IPS-18a (cell line): ENCODE data around the gene MAD1L1.

Source experiments
- H3K27ac ChIP-seq: one replicate; pipeline ENCODE4 v1.5.1; 2013; ENCODE audit warnings: low read length
- H3K27me3 ChIP-seq: one replicate; pipeline ENCODE4 v1.6.1; 2013; ENCODE audit warnings: mild to moderate bottlenecking, low read length; ENCODE audit not compliant: control insufficient read depth, insufficient read depth
- H3K36me3 ChIP-seq: one replicate; pipeline ENCODE4 v1.6.1; 2013; ENCODE audit warnings: low read depth, low read length; ENCODE audit not compliant: control insufficient read depth
- H3K4me1 ChIP-seq: one replicate; pipeline ENCODE4 v1.6.1; 2013; ENCODE audit warnings: low read depth, low read length; ENCODE audit not compliant: control insufficient read depth
- H3K4me3 ChIP-seq: one replicate; pipeline ENCODE4 v1.5.1; 2013; ENCODE audit warnings: low read length
- H3K9ac ChIP-seq: one replicate; pipeline ENCODE4 v1.6.1; 2013; ENCODE audit warnings: mild to moderate bottlenecking, low read length, moderate library complexity
- H3K9me3 ChIP-seq: one replicate; pipeline ENCODE4 v1.6.1; 2013; ENCODE audit warnings: low read depth, low read length; ENCODE audit not compliant: control insufficient read depth

MAD1L1 gene

GRCh38 chr7:2076649-2077064 lies 156.1 kb downstream of the MAD1L1 start:
- no peaks in the 10 kb centered on the region for H3K27me3 ChIP-seq
- no peaks in the 10 kb centered on the region for H3K4me1 ChIP-seq
- H3K9ac ChIP-seq, result no peak overlapping the region
- no peak overlapping the region for H3K4me3 ChIP-seq
- no peaks in the 10 kb centered on the region for H3K36me3 ChIP-seq
- H3K27ac ChIP-seq, result no peak overlapping the region
- H3K9me3 ChIP-seq, result no peaks in the 10 kb centered on the region

- no peaks in the 10 kb centered on the region for H3K27me3 ChIP-seq
Observed at GRCh38 chr7:2075811-2076210, 156.9 kb downstream of the MAD1L1 start.

GRCh38 chr7:2074691-2075090 lies 158.1 kb downstream of the MAD1L1 start:
- no peak overlapping the region for H3K9ac ChIP-seq
- H3K27ac ChIP-seq, result no peak overlapping the region
- H3K9me3 ChIP-seq, result no peaks in the 10 kb centered on the region
- no peak overlapping the region for H3K4me3 ChIP-seq
- no peaks in the 10 kb centered on the region for H3K27me3 ChIP-seq
- no peaks in the 10 kb centered on the region for H3K4me1 ChIP-seq
- H3K36me3 ChIP-seq, result no peaks in the 10 kb centered on the region

More at GRCh38 chr7:2075811-2076210, 156.9 kb downstream of the MAD1L1 start:
- Histone ChIP-seq H3K4me3 (no peak overlapping the region), H3K9me3 (no peaks in the 10 kb centered on the region), H3K36me3 (no peaks in the 10 kb centered on the region), H3K27ac (no peak overlapping the region), H3K4me1 (no peaks in the 10 kb centered on the region), H3K9ac (no peak overlapping the region)

GRCh38 chr7:2072798-2073197 lies 159.9 kb downstream of the MAD1L1 start:
- H3K9me3 ChIP-seq, result no peaks in the 10 kb centered on the region
- no peaks in the 10 kb centered on the region for H3K27me3 ChIP-seq
- no peak overlapping the region for H3K27ac ChIP-seq
- H3K4me1 ChIP-seq, result no peaks in the 10 kb centered on the region
- H3K4me3 ChIP-seq, result no peak overlapping the region
- no peak overlapping the region for H3K9ac ChIP-seq
- H3K36me3 ChIP-seq, result no peaks in the 10 kb centered on the region

- Histone ChIP-seq H3K9me3 (no peaks in the 10 kb centered on the region), H3K9ac (no peak overlapping the region), H3K4me1 (no peaks in the 10 kb centered on the region), H3K4me3 (no peak overlapping the region), H3K27me3 (no peaks in the 10 kb centered on the region), H3K27ac (no peak overlapping the region), H3K36me3 (no peaks in the 10 kb centered on the region)
Observed at GRCh38 chr7:2072042-2072441, 160.7 kb downstream of the MAD1L1 start.

GRCh38 chr7:2071133-2071832 lies 161.5 kb downstream of the MAD1L1 start:
- Histone ChIP-seq H3K27ac (no peak overlapping the region), H3K9ac (no peak overlapping the region), H3K4me1 (no peaks in the 10 kb centered on the region), H3K9me3 (no peaks in the 10 kb centered on the region), H3K4me3 (no peak overlapping the region), H3K36me3 (no peaks in the 10 kb centered on the region), H3K27me3 (no peaks in the 10 kb centered on the region)

GRCh38 chr7:2070151-2070763 lies 162.5 kb downstream of the MAD1L1 start:
- Histone ChIP-seq H3K4me3 (no peak overlapping the region), H3K36me3 (no peaks in the 10 kb centered on the region), H3K9me3 (no peaks in the 10 kb centered on the region), H3K27ac (no peak overlapping the region), H3K9ac (no peak overlapping the region), H3K4me1 (no peaks in the 10 kb centered on the region), H3K27me3 (no peaks in the 10 kb centered on the region)

- no peaks in the 10 kb centered on the region for H3K36me3 ChIP-seq
- no peak overlapping the region for H3K4me3 ChIP-seq
- H3K27me3 ChIP-seq, result no peaks in the 10 kb centered on the region
- no peak overlapping the region for H3K27ac ChIP-seq
- no peak overlapping the region for H3K9ac ChIP-seq
- H3K9me3 ChIP-seq, result no peaks in the 10 kb centered on the region
- H3K4me1 ChIP-seq, result no peaks in the 10 kb centered on the region
Observed at GRCh38 chr7:2069472-2069860, 163.3 kb downstream of the MAD1L1 start.

- H3K9me3 ChIP-seq, result no peaks in the 10 kb centered on the region
- no peak overlapping the region for H3K27ac ChIP-seq
- H3K36me3 ChIP-seq, result no peaks in the 10 kb centered on the region
- no peak overlapping the region for H3K4me3 ChIP-seq
- H3K9ac ChIP-seq, result no peak overlapping the region
- no peaks in the 10 kb centered on the region for H3K27me3 ChIP-seq
- H3K4me1 ChIP-seq, result no peaks in the 10 kb centered on the region
Observed at GRCh38 chr7:2068693-2069471, 163.9 kb downstream of the MAD1L1 start.

GRCh38 chr7:2066251-2066919 lies 166.4 kb downstream of the MAD1L1 start:
- Histone ChIP-seq H3K9me3 (no peaks in the 10 kb centered on the region), H3K27ac (no peak overlapping the region), H3K36me3 (no peaks in the 10 kb centered on the region)

GRCh38 chr7:2065528-2065927 lies 167.2 kb downstream of the MAD1L1 start:
- Histone ChIP-seq H3K4me1 (no peaks in the 10 kb centered on the region), H3K27me3 (no peaks in the 10 kb centered on the region), H3K36me3 (no peaks in the 10 kb centered on the region)

More at GRCh38 chr7:2066251-2066919, 166.4 kb downstream of the MAD1L1 start:
- Histone ChIP-seq H3K27me3 (no peaks in the 10 kb centered on the region), H3K4me1 (no peaks in the 10 kb centered on the region), H3K4me3 (no peak overlapping the region), H3K9ac (no peak overlapping the region)

More at GRCh38 chr7:2065528-2065927, 167.2 kb downstream of the MAD1L1 start:
- Histone ChIP-seq H3K4me3 (no peak overlapping the region), H3K27ac (no peak overlapping the region), H3K9me3 (peaks cover under 1% of the 10 kb centered on the region), H3K9ac (no peak overlapping the region)
